SU-DHL-6 (cell line): ENCODE measurements around the gene DHRS12.

Source experiments
- CTCF ChIP-seq: fragments of 200-600 bp; sonication (generic); IDR thresholded peaks from one replicate; pipeline ENCODE4 v1.5.1; 2017; ENCODE audit warnings: antibody characterized with exemption, mild to moderate bottlenecking, low read length, moderate library complexity; ENCODE audit not compliant: insufficient read depth, poor library complexity, severe bottlenecking
- EZH2phosphoT487 ChIP-seq: fragments of 200-600 bp; sonication (generic), shearing (Covaris generic); conservative IDR thresholded peaks from 2 replicates; pipeline ENCODE4 v1.6.1; 2018; ENCODE audit warnings: mild to moderate bottlenecking, antibody characterized with exemption, low read length, moderate library complexity, mixed read lengths

GRCh38 chr13:51823863-51824262 lies 19.9 kb upstream of the DHRS12 start:
- TF ChIP-seq CTCF = no peak
- TF ChIP-seq EZH2phosphoT487 = no peak
